A673 (cell line): ENCODE measurements around the gene TSSK6. TPM values are rescaled to one million over a fixed set of nuclear protein-coding genes. Genes with fewer than 3 reads are reported as not detected.

Source experiments
- BruUV-seq: library from RNA; stranded (reverse); fragments of 400-500 nt; replicated peaks from 2 replicates; lab custom pipeline; 2021; lab: Mats Ljungman, UMichigan
- CTCF ChIA-PET: fragments of 300-600 bp; sonication (Branson Sonifier 250); formaldehyde crosslinking; loops from one replicate; lab custom pipeline; 2022; ENCODE audit warnings: antibody characterized with exemption; lab: Charles Lee
- POLR2A ChIA-PET: fragments of 300-600 bp; sonication (Branson Sonifier 250); formaldehyde crosslinking; loops from one replicate; lab custom pipeline; 2022; ENCODE audit warnings: antibody characterized with exemption; ENCODE audit not compliant: low non-redundant PET; lab: Charles Lee
- DNase-seq: peaks from one replicate; pipeline ENCODE4 v3.0.0-alpha.2; 2015; ENCODE audit warnings: low spot score
- H3K27ac ChIP-seq: fragments of 200-600 bp; sonication (generic); 2 replicates; pipeline ENCODE4 v1.5.1; 2016; ENCODE audit warnings: mixed run types, low read depth, mild to moderate bottlenecking, mixed read lengths, antibody characterized with exemption, low read length; ENCODE audit not compliant: poor library complexity, severe bottlenecking
- H3K27me3 ChIP-seq: fragments of 200-600 bp; sonication (generic); replicated peaks from 2 replicates; pipeline ENCODE4 v1.6.1; 2017; ENCODE audit warnings: mixed run types, low read depth, mild to moderate bottlenecking, mixed read lengths, antibody characterized with exemption, low read length; ENCODE audit not compliant: insufficient read depth, poor library complexity
- H3K36me3 ChIP-seq: fragments of 200-600 bp; sonication (generic); 2 replicates; pipeline ENCODE4 v1.6.1; 2016; ENCODE audit warnings: mixed run types, mild to moderate bottlenecking, mixed read lengths, antibody characterized with exemption, low read length; ENCODE audit not compliant: insufficient read depth, poor library complexity, severe bottlenecking
- H3K4me1 ChIP-seq: fragments of 200-600 bp; sonication (generic); 2 replicates; pipeline ENCODE4 v1.6.1; 2017; ENCODE audit warnings: mixed run types, mild to moderate bottlenecking, mixed read lengths, antibody characterized with exemption, low read length; ENCODE audit not compliant: insufficient read depth, poor library complexity, severe bottlenecking
- H3K4me3 ChIP-seq: fragments of 200-600 bp; sonication (generic); 2 replicates; pipeline ENCODE4 v1.5.1; 2016; ENCODE audit warnings: low read depth, mixed run types, mild to moderate bottlenecking, mixed read lengths, low read length; ENCODE audit not compliant: poor library complexity, severe bottlenecking
- H3K9me3 ChIP-seq: fragments of 200-600 bp; sonication (generic); 2 replicates; pipeline ENCODE4 v1.6.1; 2016; ENCODE audit warnings: mixed run types, low read depth, mild to moderate bottlenecking, mixed read lengths, antibody characterized with exemption, low read length; ENCODE audit not compliant: poor library complexity, severe bottlenecking
- CTCF ChIP-seq: fragments of 300-800, 200-600 bp; sonication (generic); conservative IDR thresholded peaks from 2 replicates; pipeline ENCODE4 v1.5.1; 2017; ENCODE audit warnings: low read depth, mild to moderate bottlenecking, antibody characterized with exemption, low read length, moderate library complexity, mixed read lengths
- EZH2 ChIP-seq: fragments of 200-600 bp; sonication (generic); IDR thresholded peaks from 2 replicates; pipeline ENCODE4 v1.6.1; 2017; ENCODE audit warnings: borderline replicate concordance, low read depth, mild to moderate bottlenecking, mixed read lengths, antibody characterized with exemption, low read length; ENCODE audit not compliant: poor library complexity, severe bottlenecking
- intact Hi-C: fragments of 100-400 bp; cut with micrococcal nuclease; formaldehyde crosslinking; loops from one replicate; pipeline ENCODE4 v1.10.0; 2022; ENCODE audit not compliant: unreplicated experiment
- total RNA-seq: library from RNA; stranded (reverse); gene quantifications from 2 replicates; pipeline ENCODE4 v1.2.3, GENCODE V29; 2021

The TSSK6 gene
- total RNA-seq, 1 experiment from 2014 or later = 2.5 TPM

- H3K36me3 ChIP-seq = no peaks in the 10 kb centered on the region
- BruUV-seq = no TSS peak
- H3K27ac ChIP-seq = no peak overlapping the region
- H3K9me3 ChIP-seq = no peaks in the 10 kb centered on the region
- POLR2A ChIA-PET = no interaction called here
- no peak for TF ChIP-seq CTCF
- TF ChIP-seq EZH2 = no peak
- H3K4me3 ChIP-seq = no peak overlapping the region
- CTCF ChIA-PET = interaction anchor here (0.6 kb wide), 1 partner anchor 17 kb away, joined by 7 read pairs; no protein-coding TSS in a partner anchor
- no peak for DNase-seq
- intact Hi-C loops = no loop called here
- H3K4me1 ChIP-seq = no peaks in the 10 kb centered on the region
- no peaks in the 10 kb centered on the region for H3K27me3 ChIP-seq
Observed at GRCh38 chr19:19558055-19558454, 42.7 kb upstream of the TSSK6 start.

GRCh38 chr19:19554074-19555023 lies 39.0 kb upstream of the TSSK6 start:
- BruUV-seq = no TSS peak
- Histone ChIP-seq H3K27ac (no peak overlapping the region), H3K4me3 (no peak overlapping the region), H3K36me3 (no peaks in the 10 kb centered on the region), H3K4me1 (no peaks in the 10 kb centered on the region), H3K9me3 (no peaks in the 10 kb centered on the region), H3K27me3 (no peaks in the 10 kb centered on the region)
- POLR2A ChIA-PET = no interaction called here
- peak; percentile 61 for DNase-seq
- CTCF ChIA-PET = interaction anchor here (1.2 kb wide), 3 partner anchors 22 to 408 kb away, joined by 3 to 5 read pairs (median 3); no protein-coding TSS in a partner anchor
- intact Hi-C loops = no loop called here
- peak; percentile 84 for TF ChIP-seq CTCF
- no peak for TF ChIP-seq EZH2

GRCh38 chr19:19553670-19554069 lies 38.3 kb upstream of the TSSK6 start:
- H3K27me3 ChIP-seq = no peaks in the 10 kb centered on the region
- CTCF ChIA-PET = interaction anchor here (1.2 kb wide), 3 partner anchors 21 to 408 kb away, joined by 3 to 5 read pairs (median 3); no protein-coding TSS in a partner anchor
- no peak overlapping the region for H3K4me3 ChIP-seq
- no TSS peak for BruUV-seq
- no peak for TF ChIP-seq CTCF
- no peak for TF ChIP-seq EZH2
- no peaks in the 10 kb centered on the region for H3K36me3 ChIP-seq
- no peak for DNase-seq
- H3K4me1 ChIP-seq = no peaks in the 10 kb centered on the region
- no peak overlapping the region for H3K27ac ChIP-seq
- POLR2A ChIA-PET = no interaction called here
- intact Hi-C loops = no loop called here
- H3K9me3 ChIP-seq = no peaks in the 10 kb centered on the region
